HG03045 (cell line): Measurements from ENCODE around the gene TRIM6.
"Not testable (repeated sequence)": the region's sequence is repeated elsewhere in the genome, so short reads cannot be mapped to it uniquely, and the experiment has no call there.

Source experiments
- ATAC-seq: cut with Tn5 transposase; IDR thresholded peaks from one replicate; pipeline ENCODE4 v1.9.1; 2021; ENCODE audit warnings: mild to moderate bottlenecking, moderate library complexity; ENCODE audit not compliant: unreplicated experiment

Gene TRIM6

GRCh38 chr11:5596607-5597201, at the start of gene TRIM6:
TRIM6 (plus strand) TSS chr11:5596637; CDS start chr11:5596898, 261 bp downstream.
- peak; percentile 53 for ATAC-seq

DNA sequence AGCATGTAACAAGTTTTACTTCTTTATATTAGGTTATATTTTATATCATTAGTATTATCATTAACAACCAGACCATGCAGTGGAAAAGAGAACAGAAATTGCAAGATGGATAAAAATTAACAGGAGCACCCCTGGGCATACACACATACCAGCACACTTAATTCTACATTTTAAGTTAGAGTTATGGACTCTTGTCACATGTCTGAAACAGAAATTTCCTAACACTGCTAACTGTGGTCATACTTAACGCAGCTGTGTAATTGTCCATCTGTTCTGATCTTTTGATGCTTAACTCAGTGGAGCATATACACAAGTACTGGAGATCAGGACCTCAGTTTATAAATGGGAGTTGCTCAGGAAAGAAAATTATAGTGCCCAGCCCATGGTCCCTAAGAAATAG, 48.5 kb upstream of the TRIM6 start:
- no peak for ATAC-seq

DNA sequence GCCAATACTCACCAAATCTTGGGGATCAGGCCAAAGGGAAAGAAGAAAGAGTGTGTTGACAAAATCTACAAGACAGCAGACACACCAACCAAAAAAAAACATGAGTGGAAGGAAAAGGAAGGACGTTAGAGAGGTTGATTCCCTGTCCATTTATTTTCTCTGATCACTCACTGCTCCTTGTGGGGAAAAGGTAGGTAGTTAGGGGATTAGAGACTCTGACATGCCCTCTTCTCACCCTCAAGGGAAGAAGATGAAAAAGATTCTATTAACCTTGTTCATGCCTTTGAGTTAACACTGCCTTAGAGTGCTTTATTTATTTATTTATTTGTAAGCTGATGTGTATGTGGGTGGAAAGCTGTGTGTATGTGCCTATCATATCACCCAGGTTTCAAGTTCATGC, 48.0 kb upstream of the TRIM6 start, which contains the start of gene OR52H1:
TSS of gene OR52H1 (minus strand) at position 101 of the 400 bp plus-strand sequence. CDS start 3,035 bp downstream, outside the sequence.
- no peak for ATAC-seq

GRCh38 chr11:5550440-5551095, 45.9 kb upstream of the TRIM6 start:
- no peak for ATAC-seq

GRCh38 chr11:5553343-5553742, 43.1 kb upstream of the TRIM6 start:
- no peak for ATAC-seq

- ATAC-seq: no peak
Observed at GRCh38 chr11:5556596-5557188, 39.7 kb upstream of the TRIM6 start.

- ATAC-seq: no peak
Observed at GRCh38 chr11:5557751-5558150, 38.7 kb upstream of the TRIM6 start.

DNA sequence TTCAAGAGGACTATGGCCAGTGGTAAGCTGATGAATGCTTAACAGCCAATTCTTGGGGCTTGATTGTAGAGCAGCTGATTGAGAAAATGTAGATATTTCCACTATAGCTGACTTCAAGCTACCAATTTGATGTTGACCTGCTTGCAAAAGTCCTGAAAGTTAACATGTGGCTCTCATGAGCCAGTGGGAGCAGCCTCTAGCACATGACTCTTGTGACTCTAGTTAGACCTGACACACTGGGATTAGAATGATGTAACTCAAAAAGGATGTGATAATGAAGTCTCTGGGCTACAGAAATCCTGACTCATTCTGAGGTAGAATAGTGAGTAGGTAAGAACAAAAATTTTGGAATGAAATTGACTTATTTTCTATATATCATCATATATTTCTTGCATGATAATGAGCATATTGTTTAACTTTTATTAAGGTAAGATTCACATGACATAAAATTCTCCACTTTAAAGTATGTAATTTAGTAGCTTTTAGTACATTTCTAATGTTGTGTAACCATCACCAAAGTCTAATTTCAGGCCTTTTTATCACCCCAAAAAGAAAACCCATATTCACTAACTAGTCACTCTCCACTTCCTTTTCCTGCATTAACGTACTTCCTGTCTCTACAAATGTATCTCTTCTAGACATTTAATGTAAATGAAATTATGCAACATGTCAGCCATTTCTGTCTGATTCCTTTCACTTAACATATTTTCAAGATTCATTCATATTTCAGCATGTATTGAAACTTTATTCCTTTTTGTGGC, 32.0 kb upstream of the TRIM6 start:
- no peak for ATAC-seq

GRCh38 chr11:5574654-5575053, 21.8 kb upstream of the TRIM6 start:
- no peak for ATAC-seq

- no peak for ATAC-seq
Observed at GRCh38 chr11:5575152-5575551, 21.3 kb upstream of the TRIM6 start.

DNA sequence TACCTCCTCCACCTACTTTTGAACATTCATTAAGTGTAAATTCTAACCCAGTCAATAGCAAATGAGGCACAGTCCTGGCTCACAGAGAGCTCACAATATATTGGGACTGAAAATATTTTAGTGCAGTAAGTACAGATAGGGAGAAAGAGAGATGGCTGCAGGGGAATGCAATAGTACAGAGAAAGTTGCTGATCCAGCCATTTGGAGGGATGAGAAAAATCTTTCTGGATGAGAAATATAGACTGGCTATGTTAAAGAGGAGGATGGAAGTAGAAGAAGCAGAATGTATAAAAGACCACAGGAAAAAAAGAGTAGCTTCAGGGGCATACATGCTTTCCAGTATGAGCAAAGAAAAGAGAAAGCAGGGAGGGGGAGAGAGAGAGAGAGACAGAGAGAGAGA, 19.3 kb upstream of the TRIM6 start:
- no peak for ATAC-seq

- ATAC-seq: no peak
Observed at GRCh38 chr11:5580577-5580976, 15.9 kb upstream of the TRIM6 start, which contains the start of gene OR52B6. OR52B6 (plus strand) TSS chr11:5580877; CDS start chr11:5580877, 0 bp downstream.

DNA sequence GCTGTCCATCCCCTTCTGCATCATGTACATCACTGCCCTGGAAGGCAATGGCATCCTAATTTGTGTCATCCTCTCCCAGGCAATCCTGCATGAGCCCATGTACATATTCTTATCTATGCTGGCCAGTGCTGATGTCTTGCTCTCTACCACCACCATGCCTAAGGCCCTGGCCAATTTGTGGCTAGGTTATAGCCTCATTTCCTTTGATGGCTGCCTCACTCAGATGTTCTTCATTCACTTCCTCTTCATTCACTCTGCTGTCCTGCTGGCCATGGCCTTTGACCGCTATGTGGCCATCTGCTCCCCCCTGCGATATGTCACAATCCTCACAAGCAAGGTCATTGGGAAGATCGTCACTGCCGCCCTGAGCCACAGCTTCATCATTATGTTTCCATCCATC, 15.4 kb upstream of the TRIM6 start:
- ATAC-seq: no peak

- ATAC-seq: not testable (repeated sequence)
Observed at GRCh38 chr11:5584458-5584857, 12.0 kb upstream of the TRIM6 start.

GRCh38 chr11:5589906-5590305, 6.5 kb upstream of the TRIM6 start:
- ATAC-seq: not testable (repeated sequence)

DNA sequence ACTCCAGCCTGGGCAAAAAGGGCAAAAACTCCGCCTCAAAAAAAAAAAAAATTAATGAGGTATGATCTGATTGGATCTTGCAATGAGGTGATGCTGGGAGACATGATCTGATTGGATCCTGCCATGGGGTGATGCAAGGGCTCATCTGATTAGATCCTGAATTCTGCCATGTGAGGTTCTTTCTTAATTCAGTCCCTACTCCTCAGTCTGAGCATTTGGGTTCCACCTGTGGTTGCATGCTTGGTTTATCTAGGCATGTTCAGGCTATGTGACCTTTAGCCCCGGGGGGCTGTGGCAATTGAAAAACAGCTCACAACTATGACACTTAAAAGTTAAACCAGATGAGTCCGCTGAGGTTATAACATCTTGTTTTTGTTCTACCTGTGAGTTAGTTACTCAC, 4.8 kb upstream of the TRIM6 start:
- no peak for ATAC-seq

DNA sequence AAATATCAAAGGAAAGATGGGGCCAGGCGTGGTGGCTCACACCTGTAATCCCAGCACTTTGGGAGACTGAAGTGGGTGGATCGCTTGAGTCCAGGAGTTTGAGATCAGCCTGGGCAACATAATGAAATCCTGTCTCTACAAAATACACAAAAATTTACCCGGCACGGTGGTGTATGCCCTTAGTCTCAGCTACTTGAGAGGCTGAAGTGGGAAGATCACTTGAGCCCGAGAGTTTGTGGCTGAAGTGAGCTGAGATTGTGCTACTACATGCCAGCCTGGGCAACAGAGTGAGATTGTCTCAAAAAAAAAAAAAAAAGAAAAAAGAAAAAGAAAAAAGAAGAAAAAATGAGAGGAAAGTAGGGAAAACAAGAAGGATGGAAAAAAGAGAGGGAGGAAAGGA, 3.8 kb upstream of the TRIM6 start:
- no peak for ATAC-seq

DNA sequence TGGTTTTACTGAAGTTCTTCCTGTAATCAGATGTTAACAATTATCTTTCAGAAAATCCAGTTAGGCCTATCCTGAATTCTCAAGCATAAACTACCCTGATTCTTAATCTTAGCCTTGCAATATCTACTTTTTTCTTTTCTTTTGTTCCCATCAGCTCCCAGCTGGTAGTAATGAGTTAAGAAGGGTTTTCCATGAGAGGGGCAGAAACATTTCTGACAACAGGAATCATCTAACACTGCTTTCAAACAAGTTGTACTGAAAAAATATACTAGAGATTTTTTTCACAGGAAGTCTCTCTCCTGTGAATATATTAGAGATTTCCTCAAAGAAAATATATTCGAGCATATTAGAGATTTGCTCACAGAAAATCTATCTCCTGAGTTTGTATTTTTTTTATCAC, 3.3 kb upstream of the TRIM6 start:
- no peak for ATAC-seq

DNA sequence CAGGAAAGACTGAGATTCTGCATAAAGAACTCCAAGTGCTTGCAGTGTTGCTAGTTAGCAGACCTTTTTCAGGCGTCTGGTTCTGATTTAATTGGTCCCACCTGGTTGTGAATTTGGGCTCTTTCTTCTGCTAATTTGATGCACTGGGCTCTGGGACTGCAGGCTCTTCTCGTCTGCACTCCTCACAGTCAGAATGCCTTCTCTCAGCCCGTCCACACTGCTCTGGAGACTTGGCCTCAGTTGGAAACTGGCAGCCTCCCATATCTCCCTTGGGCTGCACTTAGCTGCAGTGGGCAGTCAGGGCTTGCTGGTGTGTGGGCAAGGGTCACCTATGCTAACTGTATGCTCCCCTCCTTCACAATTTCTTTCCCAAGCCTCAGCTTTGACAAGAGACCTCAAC, 1.5 kb downstream of the TRIM6 start:
- ATAC-seq: no peak

DNA sequence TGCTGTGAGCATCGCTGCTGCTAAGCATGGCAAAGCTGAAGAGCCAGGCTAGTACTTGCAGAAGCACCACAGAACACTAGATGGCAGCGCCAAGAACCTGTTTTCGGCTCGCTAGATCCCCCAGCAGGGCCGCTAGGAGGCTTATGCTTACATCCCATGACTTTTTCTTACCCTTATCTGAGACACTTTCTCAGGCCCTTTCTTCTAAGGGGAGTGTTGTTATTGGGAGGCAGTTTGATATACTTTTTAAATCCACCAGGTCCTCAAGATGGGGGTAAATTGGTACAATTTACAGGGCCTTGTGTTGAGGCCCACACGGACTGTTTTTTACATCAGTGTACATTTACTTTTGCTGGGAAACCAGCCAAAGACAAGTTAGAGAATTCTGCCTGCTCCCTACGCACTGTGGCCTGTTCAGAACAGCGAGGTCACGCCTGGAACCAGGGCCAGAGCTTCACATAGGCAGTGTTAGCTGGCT, 4.0 kb downstream of the TRIM6 start:
- peak; percentile 76 for ATAC-seq

DNA sequence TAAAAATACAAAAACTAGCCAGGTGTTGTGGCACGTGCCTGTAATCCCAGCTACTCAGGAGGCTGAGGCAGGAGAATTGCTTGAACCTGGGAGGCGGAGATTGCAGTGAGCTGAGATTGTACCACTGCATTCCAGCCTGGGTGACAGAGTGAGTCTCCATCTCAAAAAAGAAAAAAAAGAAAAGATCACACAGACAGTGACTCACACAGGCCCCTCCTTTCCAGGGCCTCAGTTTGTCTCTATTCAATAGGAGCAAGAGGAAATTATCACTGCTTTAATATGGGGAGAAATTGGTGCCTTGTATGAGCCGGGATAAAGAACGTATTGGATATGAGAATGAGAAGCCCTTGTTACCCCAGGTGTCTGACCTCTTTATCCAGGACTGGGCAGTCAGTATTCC, 6.4 kb downstream of the TRIM6 start:
- ATAC-seq: not testable (repeated sequence)
